Raji (cell line): ENCODE data around the gene SAMD4B.

Experiments used
- POLR2A ChIP-seq: IDR thresholded peaks from 2 replicates; pipeline ENCODE4 v1.6.1; 2011; ENCODE audit warnings: low read depth, low read length, control low read depth; ENCODE audit not compliant: insufficient read depth

The SAMD4B gene, protein sequence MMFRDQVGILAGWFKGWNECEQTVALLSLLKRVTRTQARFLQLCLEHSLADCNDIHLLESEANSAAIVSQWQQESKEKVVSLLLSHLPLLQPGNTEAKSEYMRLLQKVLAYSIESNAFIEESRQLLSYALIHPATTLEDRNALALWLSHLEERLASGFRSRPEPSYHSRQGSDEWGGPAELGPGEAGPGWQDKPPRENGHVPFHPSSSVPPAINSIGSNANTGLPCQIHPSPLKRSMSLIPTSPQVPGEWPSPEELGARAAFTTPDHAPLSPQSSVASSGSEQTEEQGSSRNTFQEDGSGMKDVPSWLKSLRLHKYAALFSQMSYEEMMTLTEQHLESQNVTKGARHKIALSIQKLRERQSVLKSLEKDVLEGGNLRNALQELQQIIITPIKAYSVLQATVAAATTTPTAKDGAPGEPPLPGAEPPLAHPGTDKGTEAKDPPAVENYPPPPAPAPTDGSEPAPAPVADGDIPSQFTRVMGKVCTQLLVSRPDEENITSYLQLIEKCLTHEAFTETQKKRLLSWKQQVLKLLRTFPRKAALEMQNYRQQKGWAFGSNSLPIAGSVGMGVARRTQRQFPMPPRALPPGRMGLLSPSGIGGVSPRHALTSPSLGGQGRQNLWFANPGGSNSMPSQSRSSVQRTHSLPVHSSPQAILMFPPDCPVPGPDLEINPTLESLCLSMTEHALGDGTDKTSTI

DNA sequence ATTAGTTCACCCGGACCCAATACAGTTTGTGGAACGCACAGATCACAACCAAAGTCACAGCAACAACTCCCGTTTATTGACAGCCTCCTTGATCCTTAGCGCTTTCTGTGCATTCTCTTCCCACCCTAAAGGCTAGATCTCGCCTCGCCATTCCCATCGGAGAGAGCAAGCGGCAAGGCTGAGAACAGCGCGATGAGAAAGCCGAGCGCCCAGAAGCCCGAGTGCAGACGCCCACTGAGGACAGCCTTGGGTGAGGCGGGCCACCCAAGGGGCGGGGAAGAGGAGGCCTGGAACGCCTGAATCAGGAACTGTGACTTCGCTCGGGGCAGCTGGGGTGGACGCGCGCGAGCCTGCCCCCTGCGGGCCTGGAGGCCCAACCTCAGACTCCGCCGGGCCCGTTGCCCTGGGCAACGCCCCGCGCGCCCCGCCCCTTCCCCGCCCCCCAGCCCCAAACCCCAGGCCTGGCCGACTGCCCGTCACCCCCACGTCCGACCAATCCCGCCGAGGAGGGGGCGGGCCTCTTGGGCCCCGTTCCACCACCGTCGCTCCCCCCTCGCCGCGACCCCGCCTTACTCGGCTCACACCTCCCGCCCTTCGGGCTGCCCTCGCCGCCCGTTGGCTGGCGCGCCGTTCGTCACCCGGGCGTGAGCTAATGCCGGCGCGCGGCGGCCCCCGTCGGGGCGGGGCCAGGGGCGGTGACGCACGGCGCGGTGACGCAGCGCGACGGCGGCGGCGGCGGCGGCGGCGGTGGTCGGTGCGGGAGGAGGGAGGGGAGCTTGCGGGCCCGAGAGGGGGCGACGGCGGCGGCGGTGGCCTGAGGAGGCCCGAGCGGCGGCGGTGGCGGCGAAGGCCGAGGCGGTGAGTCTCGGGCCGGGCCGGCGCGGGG, at the start of gene SAMD4B:
SAMD4B (plus strand) TSS at position 703 of the 886 bp plus-strand sequence. CDS start 14,473 bp downstream, outside the sequence.
- TF ChIP-seq POLR2A, result peak; percentile 96

DNA sequence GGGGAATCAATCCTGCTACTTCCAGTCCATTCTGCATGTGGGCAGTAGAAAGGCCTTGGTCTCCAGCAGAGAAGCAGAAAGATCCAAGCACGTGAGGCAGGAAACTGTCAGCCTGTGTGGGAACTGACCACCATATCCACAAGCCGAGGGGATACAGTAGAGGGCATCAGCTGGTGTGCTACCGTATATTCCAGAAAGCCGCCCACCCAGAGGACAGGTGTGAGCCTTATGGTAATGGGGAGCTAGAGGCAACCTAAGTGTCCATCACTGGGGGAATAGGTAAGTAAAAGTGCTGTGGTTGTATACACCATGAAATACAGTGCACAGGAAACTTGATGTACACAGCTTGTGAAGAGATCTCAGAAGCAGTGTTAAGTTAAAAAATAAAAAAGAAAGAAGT, 48.8 kb upstream of the SAMD4B start:
- TF ChIP-seq POLR2A, result no peak

DNA sequence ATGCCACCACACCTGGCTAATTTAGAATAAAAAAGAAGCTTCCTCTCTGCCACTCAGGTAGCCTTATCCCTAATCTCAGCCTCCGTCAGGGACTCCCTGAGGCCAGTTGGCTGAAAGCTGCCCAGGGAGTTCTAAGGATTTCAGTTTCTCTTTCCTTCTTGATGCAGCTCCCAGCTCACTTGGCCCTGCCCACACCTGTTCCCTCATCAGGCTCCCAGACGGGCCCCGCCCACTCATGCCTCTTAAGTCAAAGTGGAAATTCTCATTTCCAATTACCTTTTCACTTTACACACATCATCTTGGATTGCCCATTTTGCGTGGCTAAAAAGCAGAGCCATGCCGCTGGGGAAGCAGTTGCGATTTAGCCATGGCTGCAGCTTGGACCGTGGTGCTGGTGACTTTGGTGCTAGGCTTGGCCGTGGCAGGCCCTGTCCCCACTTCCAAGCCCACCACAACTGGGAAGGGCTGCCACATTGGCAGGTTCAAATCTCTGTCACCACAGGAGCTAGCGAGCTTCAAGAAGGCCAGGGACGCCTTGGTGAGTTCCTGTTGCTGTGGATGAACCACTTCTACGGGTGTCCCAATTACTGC, 46.1 kb upstream of the SAMD4B start, which contains the start of gene IFNL1:
IFNL1 (plus strand) TSS at position 353 of the 591 bp plus-strand sequence; CDS start at position 368, 15 bp downstream.
- no peak for TF ChIP-seq POLR2A

DNA sequence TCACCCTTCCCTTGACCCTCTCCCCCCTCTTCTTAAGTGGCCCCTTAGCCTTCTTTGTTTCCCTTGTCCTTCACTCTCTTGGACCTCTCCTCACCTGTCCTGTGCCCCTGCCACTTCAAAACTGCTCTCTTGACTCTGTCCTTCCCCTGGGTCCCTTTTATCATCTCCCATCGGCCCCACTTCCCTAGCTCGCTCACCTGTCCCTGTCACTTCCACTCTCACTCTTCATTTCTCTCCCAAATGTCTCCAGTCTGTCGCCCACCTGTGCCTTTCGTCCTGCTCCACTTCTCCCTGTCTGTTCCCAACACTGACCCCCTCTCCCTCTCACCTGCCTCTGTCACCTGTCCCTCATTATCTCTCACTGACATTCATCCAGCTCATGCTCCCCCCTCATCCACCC, 45.3 kb upstream of the SAMD4B start:
- TF ChIP-seq POLR2A, result no peak

DNA sequence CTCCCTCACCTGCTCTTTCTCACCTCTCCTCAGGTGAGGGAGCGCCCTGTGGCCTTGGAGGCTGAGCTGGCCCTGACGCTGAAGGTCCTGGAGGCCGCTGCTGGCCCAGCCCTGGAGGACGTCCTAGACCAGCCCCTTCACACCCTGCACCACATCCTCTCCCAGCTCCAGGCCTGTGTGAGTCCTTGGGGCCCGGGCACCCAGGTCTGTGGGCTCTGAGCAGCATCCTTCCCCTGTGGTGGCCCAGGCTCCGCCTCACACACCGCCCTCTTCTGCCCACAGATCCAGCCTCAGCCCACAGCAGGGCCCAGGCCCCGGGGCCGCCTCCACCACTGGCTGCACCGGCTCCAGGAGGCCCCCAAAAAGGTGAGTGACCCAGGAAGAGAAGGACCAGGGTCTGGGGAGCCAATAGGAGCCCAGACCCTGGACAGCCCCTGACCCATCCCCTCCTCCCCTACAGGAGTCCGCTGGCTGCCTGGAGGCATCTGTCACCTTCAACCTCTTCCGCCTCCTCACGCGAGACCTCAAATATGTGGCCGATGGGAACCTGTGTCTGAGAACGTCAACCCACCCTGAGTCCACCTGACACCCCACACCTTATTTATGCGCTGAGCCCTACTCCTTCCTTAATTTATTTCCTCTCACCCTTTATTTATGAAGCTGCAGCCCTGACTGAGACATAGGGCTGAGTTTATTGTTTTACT, 44.1 kb upstream of the SAMD4B start:
- no peak for TF ChIP-seq POLR2A

DNA sequence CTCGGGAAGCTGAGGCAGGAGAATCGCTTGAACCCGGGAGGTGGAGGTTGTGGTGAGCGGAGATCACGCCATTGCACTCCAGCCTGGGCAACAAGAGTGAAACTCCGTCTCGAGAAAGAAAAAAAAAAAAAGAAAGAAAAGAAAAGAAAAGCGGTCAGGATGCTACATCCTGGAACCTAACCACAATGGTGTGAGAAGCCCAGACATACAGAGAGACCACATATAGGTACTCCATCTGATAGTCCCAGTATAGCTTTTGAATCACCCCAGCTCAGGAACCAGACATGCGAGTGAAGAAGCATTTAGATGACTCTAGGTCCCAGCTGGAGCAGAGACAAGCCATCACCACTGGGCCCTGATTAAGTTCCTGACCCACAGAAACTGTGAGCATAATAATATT, 42.8 kb upstream of the SAMD4B start:
- TF ChIP-seq POLR2A, result no peak

DNA sequence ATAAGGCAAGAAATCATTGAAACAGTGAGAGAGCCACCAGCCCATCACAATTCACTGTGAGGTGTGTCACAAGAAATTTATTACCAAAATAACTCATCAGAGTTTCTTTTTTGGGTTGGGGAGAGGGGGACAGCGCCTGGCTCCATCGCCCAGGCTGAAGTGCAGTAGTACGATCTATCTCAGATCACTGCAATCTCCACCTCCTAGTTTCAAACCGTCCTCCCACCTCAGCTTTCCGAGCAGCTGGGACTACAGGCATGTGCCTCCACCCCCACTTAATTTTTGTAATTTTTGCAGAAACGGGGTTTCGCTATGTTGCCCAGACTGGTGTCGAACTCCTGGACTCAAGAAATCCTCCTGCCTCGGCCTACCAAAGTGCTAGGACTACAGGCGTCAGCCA, 42.4 kb upstream of the SAMD4B start:
- no peak for TF ChIP-seq POLR2A

DNA sequence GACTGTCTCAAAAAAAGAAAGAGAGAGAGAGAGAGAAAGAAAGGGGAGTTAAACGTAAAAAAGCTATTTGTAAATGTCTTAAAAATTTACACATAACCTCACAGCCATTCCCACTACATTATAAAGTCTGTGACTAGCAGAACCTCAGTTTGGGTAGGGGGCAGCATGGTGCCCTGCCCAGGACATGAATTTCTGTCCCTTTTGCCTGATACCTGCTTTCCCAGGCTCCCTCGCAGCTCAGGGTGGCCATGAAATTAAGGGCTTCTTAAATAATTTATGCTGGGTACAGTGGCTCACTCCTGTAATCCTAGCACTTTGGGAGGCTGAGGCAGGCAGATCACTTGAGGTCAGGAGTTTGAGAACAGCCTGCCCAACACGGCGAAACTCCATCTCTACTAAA, 41.2 kb upstream of the SAMD4B start:
- TF ChIP-seq POLR2A, result no peak

DNA sequence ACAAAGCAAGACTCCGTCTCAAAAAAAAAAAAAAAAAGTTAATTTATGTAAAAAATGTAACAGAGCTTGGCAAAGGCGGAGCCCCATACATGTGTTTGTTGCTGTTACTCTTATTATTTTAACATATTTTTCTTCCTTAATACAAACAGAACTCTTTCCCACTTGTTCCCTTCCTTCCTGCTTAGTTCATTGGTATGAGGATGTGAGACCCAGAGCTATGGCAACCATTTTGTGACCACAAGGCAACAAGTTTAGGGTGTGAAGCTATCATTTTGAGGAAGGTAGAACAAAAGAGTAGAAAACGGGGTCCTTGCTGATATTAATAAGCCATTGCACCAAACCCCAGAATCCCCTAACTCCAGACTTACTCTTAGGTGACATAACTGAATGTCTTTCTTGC, 40.7 kb upstream of the SAMD4B start:
- no peak for TF ChIP-seq POLR2A

DNA sequence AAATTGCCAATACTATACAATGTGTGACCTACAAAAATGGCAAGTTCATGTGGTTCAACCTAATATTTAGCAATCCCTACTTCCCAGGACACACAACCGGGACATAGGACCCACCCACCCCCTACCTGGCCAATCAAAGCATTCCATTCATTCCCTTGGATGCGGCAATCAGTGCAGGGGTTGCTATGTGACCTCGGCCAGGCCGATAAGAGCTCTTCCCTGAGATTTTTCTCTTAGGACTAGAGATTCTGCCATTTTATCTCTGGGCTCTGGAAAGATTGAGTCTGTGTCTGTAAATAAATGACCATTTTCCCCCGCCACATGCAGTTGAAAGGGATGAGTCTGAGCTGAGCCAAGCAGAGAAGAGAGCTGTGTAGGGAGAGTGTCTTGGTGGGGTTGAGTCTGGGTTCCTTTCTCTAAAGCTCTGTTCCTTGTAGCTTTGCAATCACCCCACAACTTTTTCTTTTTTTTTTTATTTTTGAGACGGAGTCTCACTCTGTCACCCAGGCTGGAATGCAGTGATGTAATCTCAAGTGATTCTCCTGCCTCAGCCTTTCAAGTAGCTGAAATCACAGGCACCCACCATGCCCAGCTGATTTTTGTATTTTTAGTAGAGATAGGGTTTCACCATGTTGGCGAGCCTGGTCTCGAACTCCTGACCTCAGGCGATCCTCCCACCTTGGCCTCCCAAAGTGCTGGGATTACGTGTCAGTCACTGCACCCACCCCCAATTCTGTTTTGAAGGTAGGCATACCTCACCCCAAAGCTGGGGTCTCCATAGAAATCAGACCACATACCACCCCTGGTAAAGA, 38.6 kb upstream of the SAMD4B start:
- no peak for TF ChIP-seq POLR2A

DNA sequence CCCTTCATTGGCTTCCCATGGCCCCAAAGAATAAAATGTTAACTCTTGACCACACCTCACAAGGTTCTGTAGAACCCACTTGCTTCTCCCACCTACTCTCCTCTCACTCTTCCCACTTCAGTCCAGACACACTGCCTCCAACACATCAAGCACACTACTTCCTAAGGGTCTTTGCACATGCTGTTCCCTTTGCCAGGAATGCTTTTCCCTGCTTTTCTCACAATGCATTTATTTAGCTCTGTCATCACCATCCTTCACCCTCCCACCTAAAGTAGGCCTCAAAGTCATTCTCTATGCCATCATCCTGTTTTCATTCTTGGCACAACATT, 38.1 kb upstream of the SAMD4B start:
- TF ChIP-seq POLR2A, result no peak

DNA sequence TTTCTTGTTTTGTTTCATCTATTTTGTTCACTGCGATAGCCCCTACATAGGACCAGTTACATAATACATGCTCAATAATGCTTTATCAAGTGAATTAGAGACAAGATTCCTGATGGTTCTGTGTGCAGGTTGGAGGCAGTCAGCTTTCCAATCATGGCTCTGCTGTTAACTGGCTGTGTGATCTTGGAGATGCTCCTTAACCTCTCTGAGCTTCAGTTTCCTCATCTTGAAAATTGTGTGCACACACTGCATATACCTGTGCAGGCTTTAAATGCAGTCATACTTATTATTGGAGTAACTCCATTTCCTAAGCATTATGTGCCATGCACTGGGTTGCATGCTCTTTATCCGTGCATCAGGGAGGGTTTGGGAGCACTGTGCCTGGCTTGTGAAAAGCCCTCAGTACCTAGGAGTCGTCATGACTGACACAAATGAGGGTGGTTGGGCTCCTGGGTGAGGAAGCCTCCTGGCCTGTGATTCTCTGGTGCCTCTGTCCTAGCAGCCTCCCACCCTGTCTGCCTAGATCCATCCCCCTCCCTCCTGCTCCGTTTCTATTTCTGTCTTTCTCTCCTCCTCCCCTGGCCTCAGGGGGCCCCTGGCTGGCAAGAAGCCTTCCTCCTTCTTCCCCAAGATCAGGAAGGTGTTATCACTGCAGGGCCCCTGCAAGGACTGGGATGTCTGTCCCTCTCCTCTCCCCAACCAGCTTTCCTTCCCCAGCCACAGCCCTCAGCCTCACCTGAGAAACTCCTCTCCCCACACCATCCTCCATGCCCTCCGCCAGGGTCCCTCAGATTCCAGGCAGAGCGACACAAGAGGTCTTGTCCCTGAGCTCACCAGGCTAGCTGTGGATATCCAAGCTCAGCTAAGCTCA, 37.3 kb upstream of the SAMD4B start:
- TF ChIP-seq POLR2A, result no peak

DNA sequence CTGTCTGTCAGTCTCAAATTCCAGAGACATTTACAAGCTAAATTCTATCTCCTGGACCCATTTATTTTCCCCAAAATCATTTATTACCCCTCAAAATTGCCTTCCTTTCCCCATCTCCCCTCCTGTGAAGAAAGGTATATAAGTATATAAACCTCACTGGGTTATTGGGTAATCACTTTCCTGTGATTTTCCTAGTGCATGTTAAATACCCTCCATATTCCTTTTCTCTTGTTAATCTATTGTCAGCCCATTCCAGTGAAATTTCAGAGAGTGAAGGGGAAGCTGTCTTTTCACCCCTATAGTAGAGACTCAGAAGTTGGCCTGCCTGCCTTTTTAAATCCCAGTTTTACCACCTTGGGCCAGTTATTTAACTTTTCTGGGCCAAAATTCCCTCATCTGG, 36.1 kb upstream of the SAMD4B start:
- no peak for TF ChIP-seq POLR2A
